GM12801 (cell line): ENCODE results near the gene SEPTIN2.

Source experiments
- CTCF ChIP-seq: IDR thresholded peaks from one replicate; pipeline ENCODE4 v1.5.1; 2011; ENCODE audit warnings: control low read depth; ENCODE audit not compliant: insufficient read length; ENCODE audit errors: extremely low read depth

SEPTIN2 gene

GRCh38 chr2:241279828-241280227, 35.9 kb upstream of the SEPTIN2 start:
- TF ChIP-seq CTCF, result no peak

- no peak for TF ChIP-seq CTCF
These were observed 35.4 kb upstream of the SEPTIN2 start for GRCh38 chr2:241280291-241280690.

GRCh38 chr2:241282555-241282954, 33.2 kb upstream of the SEPTIN2 start:
- no peak for TF ChIP-seq CTCF

- TF ChIP-seq CTCF, result no peak
These were observed 30.1 kb upstream of the SEPTIN2 start for GRCh38 chr2:241285596-241285995.

- no peak for TF ChIP-seq CTCF
These were observed 29.2 kb upstream of the SEPTIN2 start for GRCh38 chr2:241286348-241287090.

GRCh38 chr2:241288324-241288888, 27.3 kb upstream of the SEPTIN2 start:
- no peak for TF ChIP-seq CTCF

GRCh38 chr2:241289053-241289452, 26.7 kb upstream of the SEPTIN2 start:
- TF ChIP-seq CTCF, result no peak
